CD4-positive, alpha-beta T cell treated with Interferon gamma for 1 hour (primary cell): ENCODE results near the gene METTL6.
"Not testable (repeated sequence)": the region's sequence is repeated elsewhere in the genome, so short reads cannot be mapped to it uniquely, and the experiment has no call there.

Source experiments
- DNase-seq: peaks from one replicate; pipeline ENCODE4 v3.0.0-alpha.2; 2020

Gene METTL6

DNA sequence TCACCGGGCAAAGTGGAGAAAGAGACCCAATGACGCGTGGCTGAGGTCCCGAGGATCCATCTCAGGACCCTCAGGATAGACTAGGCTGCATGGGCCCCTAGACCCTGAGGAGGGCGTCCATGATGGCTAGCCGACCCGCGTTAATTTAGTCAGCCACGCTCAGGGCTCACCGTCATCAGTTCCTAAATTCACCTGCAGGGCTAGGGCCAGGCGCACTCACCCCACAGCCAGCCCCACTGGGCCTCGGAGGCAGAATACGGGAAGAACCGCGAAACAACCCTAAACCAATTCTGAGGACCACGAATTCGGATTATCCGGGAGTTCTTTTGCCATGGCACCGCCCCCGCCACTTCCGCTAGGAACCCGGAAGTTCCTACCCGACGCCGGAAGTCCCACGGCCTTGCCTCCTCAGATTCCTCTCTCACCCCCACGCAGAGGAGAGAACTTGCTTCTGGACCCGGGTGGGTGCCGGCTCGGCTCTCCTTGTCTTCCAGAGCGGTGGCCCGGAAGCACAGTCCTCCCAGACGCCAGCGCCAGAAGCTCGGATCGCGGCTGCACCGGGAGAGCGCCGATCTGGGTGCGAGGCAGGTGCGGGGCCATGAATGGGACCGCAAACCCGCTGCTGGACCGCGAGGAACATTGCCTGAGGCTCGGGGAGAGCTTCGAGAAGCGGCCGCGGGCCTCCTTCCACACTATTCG is at the start of gene METTL6, which contains the start of gene EAF1:
TSS of gene METTL6 (minus strand) at position 363 of the 699 bp plus-strand sequence. CDS start 1,033 bp downstream, outside the sequence.
TSS of gene EAF1 (plus strand) at position 417 of the 699 bp plus-strand sequence. CDS start at position 599, 182 bp downstream.
- peak; percentile 83 for DNase-seq

DNA sequence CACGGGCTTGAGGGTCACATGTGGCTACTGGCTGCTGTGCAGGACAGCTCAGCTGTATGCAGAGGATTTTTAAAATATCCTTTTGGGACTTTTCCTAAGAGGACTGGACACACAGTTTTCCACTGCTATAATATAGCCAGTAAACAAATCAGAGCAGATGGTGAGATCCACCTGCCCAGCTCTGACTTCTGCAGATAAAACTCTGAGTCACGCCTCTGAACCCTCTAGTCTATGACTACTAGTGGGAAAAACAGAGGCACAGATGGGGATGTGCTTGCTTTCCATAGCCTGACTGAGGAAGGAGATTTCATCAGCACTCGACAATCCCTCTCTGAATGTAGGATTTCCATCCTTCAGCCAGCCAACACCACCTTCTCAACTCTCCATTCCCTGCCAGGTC is 49.0 kb upstream of the METTL6 start:
- DNase-seq: no peak

DNA sequence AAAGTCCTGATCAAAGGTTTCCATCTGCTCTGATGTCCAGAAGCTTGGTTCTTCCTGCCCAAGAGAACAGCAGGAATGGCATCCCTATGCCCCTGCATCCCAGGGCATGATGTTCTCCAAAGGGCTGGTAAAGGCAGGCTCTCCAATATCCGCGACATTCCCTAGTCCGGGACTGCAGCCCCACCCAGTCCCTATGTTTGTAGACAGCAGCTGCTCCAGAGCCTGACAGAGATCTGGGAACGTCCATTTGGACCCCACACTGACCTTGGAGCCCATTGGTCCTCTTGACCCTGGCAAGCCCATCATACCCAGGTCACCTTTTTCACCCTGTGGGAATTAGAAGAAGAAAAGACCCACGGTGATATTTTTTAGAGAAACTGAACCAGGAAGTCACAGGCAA is 47.8 kb upstream of the METTL6 start:
- DNase-seq: no peak

- no peak for DNase-seq
Measured at GRCh38 chr3:15471861-15472260, 44.5 kb upstream of the METTL6 start.

DNA sequence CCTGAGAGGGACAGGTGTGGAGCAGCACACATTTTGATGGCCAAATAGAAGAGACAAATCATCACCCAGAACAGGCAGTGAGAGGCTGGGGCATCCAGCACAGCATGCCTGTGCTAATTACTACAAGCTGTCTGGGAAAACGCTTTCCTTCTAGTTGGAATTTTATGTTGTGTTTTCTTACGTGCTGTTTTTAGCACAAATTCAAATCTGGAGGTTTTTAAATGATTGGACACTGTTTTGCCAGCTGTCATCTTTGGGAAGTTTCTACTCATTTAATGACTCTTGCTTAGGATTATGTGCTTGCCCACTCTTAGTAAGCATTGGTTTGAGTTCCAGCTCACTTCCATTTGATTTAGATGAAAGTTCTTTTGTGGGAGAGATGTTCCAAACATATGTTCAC is 43.5 kb upstream of the METTL6 start:
- DNase-seq: no peak

- no peak for DNase-seq
Measured at GRCh38 chr3:15470261-15470660, 42.9 kb upstream of the METTL6 start.

- DNase-seq: no peak
Measured at GRCh38 chr3:15467227-15468181, 40.2 kb upstream of the METTL6 start.

DNA sequence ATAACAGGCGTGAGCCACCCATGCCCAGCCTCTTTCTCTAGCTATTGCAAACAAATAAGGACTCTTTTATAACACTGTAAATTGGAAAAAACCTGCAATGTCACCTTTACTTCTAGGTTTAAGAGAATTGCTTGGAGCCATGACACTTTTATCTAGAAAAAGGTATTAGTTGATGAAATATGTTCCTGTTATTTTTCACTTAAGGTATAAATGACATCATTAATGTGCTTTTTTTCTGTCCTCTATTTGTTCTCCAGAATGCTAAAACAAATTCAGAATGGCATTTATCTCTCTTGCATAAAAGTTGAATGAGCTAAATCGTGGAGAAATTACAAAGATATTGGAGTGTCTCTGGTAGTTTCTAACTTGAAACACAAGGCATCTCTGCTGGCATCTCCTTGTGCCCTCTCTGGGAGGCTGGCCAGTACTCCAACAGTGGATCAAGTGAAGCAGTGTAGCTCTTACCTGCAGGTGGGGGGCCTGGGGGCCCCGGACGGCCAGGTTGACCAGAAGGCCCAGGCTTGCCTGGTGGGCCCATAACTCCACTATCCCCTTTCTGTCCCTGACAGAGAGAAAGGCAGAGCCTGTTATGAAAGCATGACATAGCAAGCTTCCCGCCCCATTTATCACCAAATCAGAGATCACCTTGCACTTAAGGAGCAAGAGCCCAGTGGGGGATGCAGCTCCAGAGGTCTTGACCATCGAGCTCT is 38.7 kb upstream of the METTL6 start:
- DNase-seq: no peak

DNA sequence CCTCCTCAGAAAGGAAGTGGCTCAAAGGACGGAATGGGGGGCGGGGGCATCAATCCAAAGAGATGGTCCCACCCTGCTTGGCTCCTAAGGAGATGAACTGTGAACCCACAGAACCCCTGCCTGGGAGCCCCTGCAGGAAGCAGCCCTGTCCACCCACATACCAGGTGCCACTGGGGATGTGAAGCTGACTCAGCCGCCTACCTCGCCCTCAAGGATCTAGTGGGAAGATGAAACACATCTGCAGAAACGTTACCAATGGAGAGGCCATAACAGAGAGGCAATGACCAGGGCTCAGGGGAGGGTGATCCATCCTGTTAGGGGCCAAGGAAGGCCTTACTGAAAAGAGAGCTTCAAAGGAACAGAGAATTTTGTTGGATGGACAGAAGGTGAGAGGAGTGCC is 35.1 kb upstream of the METTL6 start:
- DNase-seq: no peak

- no peak for DNase-seq
Measured at GRCh38 chr3:15460891-15461531, 33.7 kb upstream of the METTL6 start.

GRCh38 chr3:15458212-15458780 is 31.0 kb upstream of the METTL6 start:
- DNase-seq: no peak

DNA sequence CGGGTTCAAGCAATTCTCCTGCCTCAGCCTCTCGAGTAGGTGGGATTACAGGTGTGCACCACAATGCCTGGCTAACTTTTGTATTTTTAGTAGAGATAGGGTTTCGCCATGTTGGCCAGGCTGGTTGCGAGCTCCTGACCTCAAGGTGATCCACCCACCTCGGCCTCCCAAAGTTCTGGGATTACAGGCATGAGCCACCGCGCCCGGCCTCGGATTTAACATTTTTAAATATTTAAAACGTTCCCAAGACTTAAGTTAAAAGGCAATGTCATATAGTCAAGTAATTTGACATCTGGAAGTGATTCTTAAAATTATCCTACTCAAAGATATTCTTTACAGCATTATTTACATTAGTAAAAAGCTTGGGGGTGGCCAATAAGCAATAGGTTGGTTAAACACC is 29.6 kb upstream of the METTL6 start:
- DNase-seq: not testable (repeated sequence)

DNA sequence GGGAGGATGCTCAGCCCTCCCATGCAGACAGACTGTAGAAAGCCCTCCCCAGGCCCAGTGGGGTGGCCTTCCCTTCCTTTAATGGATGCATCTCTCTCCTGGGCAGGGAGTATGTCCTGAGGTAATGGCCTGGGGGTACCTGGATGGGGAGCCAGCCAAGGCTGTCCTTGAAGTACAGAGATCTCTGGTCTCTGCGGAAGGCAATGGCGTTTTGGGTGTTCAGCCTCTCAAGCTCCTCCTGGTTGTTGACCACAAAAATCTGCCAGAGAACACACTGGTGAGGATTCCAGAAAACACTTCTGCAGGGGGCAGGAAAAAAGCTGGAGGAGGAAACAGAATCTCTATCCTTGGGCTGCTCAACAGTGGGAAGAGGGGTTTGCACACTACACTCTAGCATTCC is 29.0 kb upstream of the METTL6 start:
- no peak for DNase-seq

- DNase-seq: no peak
Measured at GRCh38 chr3:15455756-15456155, 28.4 kb upstream of the METTL6 start.

- no peak for DNase-seq
Measured at GRCh38 chr3:15454965-15455364, 27.6 kb upstream of the METTL6 start.

DNA sequence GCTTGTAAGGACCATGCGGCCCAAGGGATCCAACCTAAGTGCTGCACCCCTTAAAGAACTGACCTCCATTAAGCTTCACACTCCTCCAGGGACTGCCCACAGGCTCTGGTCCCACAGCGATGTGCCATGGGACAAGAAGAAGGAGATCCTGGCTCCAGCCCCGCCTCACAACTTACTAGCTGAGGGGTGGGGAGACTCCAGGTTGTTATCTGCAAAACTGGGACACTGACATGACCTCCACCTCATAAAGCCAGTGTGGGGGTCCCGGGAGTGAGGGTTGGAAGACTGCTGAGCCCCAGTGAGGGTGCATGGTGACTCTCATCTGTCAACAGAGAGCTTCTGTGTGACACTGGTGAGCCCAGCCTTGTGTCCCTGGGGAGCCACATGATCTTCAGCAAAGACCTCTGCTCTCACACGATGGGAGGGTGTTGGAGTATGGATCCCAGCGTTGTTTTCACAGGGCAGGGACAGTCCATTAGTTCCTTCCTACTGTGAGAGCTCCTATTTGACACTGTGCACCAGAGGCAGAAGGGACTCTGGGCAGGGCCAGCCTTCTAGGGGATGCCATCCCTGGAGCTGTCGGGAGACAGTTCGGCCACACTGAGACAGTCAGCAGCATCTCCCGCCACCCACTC is 26.8 kb upstream of the METTL6 start:
- no peak for DNase-seq

- DNase-seq: no peak
Measured at GRCh38 chr3:15453501-15453900, 26.2 kb upstream of the METTL6 start.

- no peak for DNase-seq
Measured at GRCh38 chr3:15452961-15453360, 25.6 kb upstream of the METTL6 start.

DNA sequence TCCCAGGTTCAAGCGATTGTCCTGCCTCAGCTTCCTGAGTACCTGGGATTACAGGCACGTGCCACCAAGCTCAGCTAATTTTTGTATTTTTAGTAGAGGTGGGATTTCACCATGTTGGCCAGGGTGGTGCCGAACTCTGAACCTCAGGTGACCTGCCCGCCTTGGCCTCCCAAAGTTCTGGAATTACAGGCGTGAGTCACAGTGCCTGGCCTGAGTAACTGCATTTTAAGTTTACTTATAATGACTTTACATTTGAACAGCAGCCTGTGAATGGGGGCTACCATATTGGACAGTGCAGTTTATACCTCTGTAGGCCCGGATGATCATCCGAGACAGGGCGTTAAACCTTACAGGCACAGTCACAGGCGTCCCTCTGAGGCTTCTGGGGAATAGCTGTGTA is 24.8 kb upstream of the METTL6 start:
- DNase-seq: no peak

GRCh38 chr3:15451216-15452113 is 24.1 kb upstream of the METTL6 start:
- DNase-seq: no peak
